Liver (tissue), 9 donors: ENCODE data around the gene PTPRD. TPM values are rescaled to one million over a fixed set of nuclear protein-coding genes. Genes with fewer than 3 reads are reported as not detected.

ENCODE experiments used
- DNase-seq: peaks from one replicate; pipeline ENCODE4 v3.0.0-alpha.2; 2017; ENCODE audit warnings: low spot score
- H3K27ac ChIP-seq, 2 donors: one replicate each; pipeline ENCODE4 v1.7.0; 2013; ENCODE audit warnings: inconsistent platforms in 2 of 2, low read length in 2 of 2, control low read depth in 1 of 2, low read depth in 1 of 2, mild to moderate bottlenecking in 1 of 2
- H3K27me3 ChIP-seq, 4 donors: one replicate each; pipeline versions ENCODE4 v1.6.1 to v1.7.0; 2013; ENCODE audit warnings: low read length in 3 of 4, inconsistent platforms in 1 of 4, mild to moderate bottlenecking in 1 of 4, moderate library complexity in 1 of 4; ENCODE audit not compliant: control insufficient read depth in 4 of 4, insufficient read depth in 4 of 4
- H3K36me3 ChIP-seq, 4 donors: one replicate each; pipeline versions ENCODE4 v1.6.1 to v1.7.0; 2013; ENCODE audit warnings: low read length in 3 of 4, mild to moderate bottlenecking in 3 of 4, low read depth in 1 of 4, moderate library complexity in 1 of 4; ENCODE audit not compliant: control insufficient read depth in 4 of 4, insufficient read depth in 3 of 4
- H3K4me1 ChIP-seq, 4 donors: one replicate each; pipeline versions ENCODE4 v1.6.1 to v1.7.0; 2013; ENCODE audit warnings: low read length in 3 of 4, mild to moderate bottlenecking in 3 of 4, moderate library complexity in 1 of 4; ENCODE audit not compliant: control insufficient read depth in 4 of 4, insufficient read depth in 4 of 4
- H3K4me3 ChIP-seq, 3 donors: one replicate each; pipeline versions ENCODE4 v1.6.1 to v1.7.0; 2013; ENCODE audit warnings: low read length in 3 of 3, control low read depth in 1 of 3, low read depth in 1 of 3, mild to moderate bottlenecking in 1 of 3
- H3K9ac ChIP-seq, 2 donors: one replicate each; pipeline ENCODE4 v1.7.0; 2013; ENCODE audit warnings: low read length in 2 of 2, mild to moderate bottlenecking in 2 of 2, moderate library complexity in 2 of 2, control low read depth in 1 of 2, low read depth in 1 of 2
- H3K9me3 ChIP-seq, 4 donors: one replicate each; pipeline versions ENCODE4 v1.6.1 to v1.7.0; 2013; ENCODE audit warnings: low read length in 3 of 4; ENCODE audit not compliant: control insufficient read depth in 4 of 4
- FOXA1 ChIP-seq: IDR thresholded peaks from 2 replicates; pipeline ENCODE4 v1.6.1; 2016; ENCODE audit warnings: antibody characterized with exemption
- FOXA2 ChIP-seq: IDR thresholded peaks from 2 replicates; pipeline ENCODE4 v1.6.1; 2016; ENCODE audit warnings: antibody characterized with exemption
- GABPA ChIP-seq, 2 donors: IDR thresholded peaks in 1 of 2; conservative IDR thresholded peaks in 1 of 2; 2 replicates each; pipeline ENCODE4 v1.6.1; 2016; ENCODE audit warnings: antibody characterized with exemption in 2 of 2, mild to moderate bottlenecking in 1 of 2, moderate library complexity in 1 of 2
- HNF4A ChIP-seq, 2 donors: conservative IDR thresholded peaks; 2 replicates each; pipeline ENCODE4 v1.6.1; 2016; ENCODE audit warnings: antibody characterized with exemption in 2 of 2, mild to moderate bottlenecking in 2 of 2
- HNF4G ChIP-seq: IDR thresholded peaks from 2 replicates; pipeline ENCODE4 v1.6.1; 2016; ENCODE audit warnings: antibody characterized with exemption
- NR2F2 ChIP-seq: IDR thresholded peaks from 2 replicates; pipeline ENCODE4 v1.6.1; 2016; ENCODE audit warnings: antibody characterized with exemption
- RAD21 ChIP-seq, 2 donors: IDR thresholded peaks; 2 replicates each; pipeline ENCODE4 v1.6.1; 2016; ENCODE audit warnings: antibody characterized with exemption in 2 of 2, mild to moderate bottlenecking in 2 of 2
- SP1 ChIP-seq: IDR thresholded peaks from 2 replicates; pipeline ENCODE4 v1.6.1; 2018; ENCODE audit warnings: antibody characterized with exemption, mild to moderate bottlenecking
- YY1 ChIP-seq: IDR thresholded peaks from 2 replicates; pipeline ENCODE4 v1.6.1; 2016; ENCODE audit warnings: antibody characterized with exemption, mild to moderate bottlenecking
- WGBS: extraction: QIAGEN DNeasy Blood & Tissue Kit; methylation state at CpG from one replicate; pipeline ENCODE4 v1.1.7; 2013; 5-methylcytosine and 5-hydroxymethylcytosine counted together
- polyA plus RNA-seq, 2 donors: library from polyadenylated mRNA; stranded (reverse) in 1 of 2; unstranded in 1 of 2; fragments of 200-250 nt in 1 of 2; fragments of >200 nt in 1 of 2; fragmentation: Nextera tagmentation in 1 of 2; extraction: Ambion mirVana in 1 of 2; gene quantifications; one replicate each; pipeline versions ENCODE4 v1.2.1 to v1.2.3, GENCODE V29; 2013 to 2015
- total RNA-seq, 2 donors: library from RNA; depleted of rRNA; stranded (reverse); fragments of >200 nt; gene quantifications; one replicate each; pipeline ENCODE4 v1.2.3, GENCODE V29; 2014
- TF ChIP-seq, protein P1 (sequence below): fragments of 150-350 bp; IDR thresholded peaks from 2 replicates; pipeline ENCODE4 v1.5.1; 2017; ENCODE audit warnings: improper control_type of control experiment, low read depth, low read length; ENCODE audit not compliant: missing input control
- TF ChIP-seq, protein P2 (sequence below): IDR thresholded peaks from 2 replicates; pipeline ENCODE4 v1.6.1; 2016; ENCODE audit warnings: antibody characterized with exemption
- TF ChIP-seq, protein P3 (sequence below): IDR thresholded peaks from 2 replicates; pipeline ENCODE4 v1.6.1; 2016; ENCODE audit warnings: antibody characterized with exemption
- TF ChIP-seq, protein P4 (sequence below): IDR thresholded peaks from 2 replicates; pipeline ENCODE4 v1.6.1; 2016; ENCODE audit warnings: antibody characterized with exemption
- donor health status: healthy.
- donor health status: healthy.
- donor health status: healthy.
- donor health status: healthy.
- donor health status: healthy.

The PTPRD gene
- total and polyA plus RNA-seq, 4 donors: 0.78 to 34.2 (median 4.7) TPM

DNA sequence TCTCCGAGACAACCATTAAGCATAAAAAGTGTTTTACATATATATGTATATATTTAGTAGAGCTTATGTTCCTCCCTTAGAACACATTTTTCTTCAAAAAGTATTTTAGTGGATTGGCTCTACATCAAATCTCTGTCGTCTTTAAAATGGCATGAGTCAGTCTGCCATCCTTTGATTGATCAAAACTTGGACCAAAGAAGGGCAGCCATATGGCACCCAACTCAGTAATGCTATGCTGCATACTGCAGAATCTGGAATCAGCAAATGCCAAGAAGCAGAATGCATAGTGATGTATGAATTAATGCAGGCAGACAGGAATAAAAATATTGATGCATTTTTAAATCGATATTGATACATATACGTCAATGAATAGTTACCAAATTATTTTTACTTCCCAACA lies 1074.4 kb downstream of the PTPRD start:
- no peaks in the 10 kb centered on the region for H3K4me1 ChIP-seq
- WGBS: 77% methylated on average over 4 of the region's 4 CpGs
- peaks cover 0 to 2% (median 0%) of the 10 kb centered on the region in 4 donors for H3K9me3 ChIP-seq
- no peak for DNase-seq
- no peaks in the 10 kb centered on the region for H3K27me3 ChIP-seq
- no peaks in the 10 kb centered on the region for H3K36me3 ChIP-seq
- H3K4me3 ChIP-seq: no peak overlapping the region
- H3K9ac ChIP-seq: no peak overlapping the region
- TF ChIP-seq, protein P1, sequence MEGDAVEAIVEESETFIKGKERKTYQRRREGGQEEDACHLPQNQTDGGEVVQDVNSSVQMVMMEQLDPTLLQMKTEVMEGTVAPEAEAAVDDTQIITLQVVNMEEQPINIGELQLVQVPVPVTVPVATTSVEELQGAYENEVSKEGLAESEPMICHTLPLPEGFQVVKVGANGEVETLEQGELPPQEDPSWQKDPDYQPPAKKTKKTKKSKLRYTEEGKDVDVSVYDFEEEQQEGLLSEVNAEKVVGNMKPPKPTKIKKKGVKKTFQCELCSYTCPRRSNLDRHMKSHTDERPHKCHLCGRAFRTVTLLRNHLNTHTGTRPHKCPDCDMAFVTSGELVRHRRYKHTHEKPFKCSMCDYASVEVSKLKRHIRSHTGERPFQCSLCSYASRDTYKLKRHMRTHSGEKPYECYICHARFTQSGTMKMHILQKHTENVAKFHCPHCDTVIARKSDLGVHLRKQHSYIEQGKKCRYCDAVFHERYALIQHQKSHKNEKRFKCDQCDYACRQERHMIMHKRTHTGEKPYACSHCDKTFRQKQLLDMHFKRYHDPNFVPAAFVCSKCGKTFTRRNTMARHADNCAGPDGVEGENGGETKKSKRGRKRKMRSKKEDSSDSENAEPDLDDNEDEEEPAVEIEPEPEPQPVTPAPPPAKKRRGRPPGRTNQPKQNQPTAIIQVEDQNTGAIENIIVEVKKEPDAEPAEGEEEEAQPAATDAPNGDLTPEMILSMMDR: no peak
- no peak for TF ChIP-seq YY1
- TF ChIP-seq RAD21 (IDR thresholded peaks at IDR 0.05): no peak
- no peak for TF ChIP-seq NR2F2
- no peak for TF ChIP-seq HNF4A (conservative IDR thresholded peaks at IDR 0.05)
- TF ChIP-seq GABPA (IDR thresholded peaks at IDR 0.05 in 1 of 2, conservative IDR thresholded peaks at IDR 0.05 in 1 of 2): no peak
- TF ChIP-seq, protein P2, sequence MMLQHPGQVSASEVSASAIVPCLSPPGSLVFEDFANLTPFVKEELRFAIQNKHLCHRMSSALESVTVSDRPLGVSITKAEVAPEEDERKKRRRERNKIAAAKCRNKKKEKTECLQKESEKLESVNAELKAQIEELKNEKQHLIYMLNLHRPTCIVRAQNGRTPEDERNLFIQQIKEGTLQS: no peak
- TF ChIP-seq HNF4G: no peak
- TF ChIP-seq FOXA2: no peak
- TF ChIP-seq SP1: no peak
- TF ChIP-seq FOXA1: no peak
- H3K27ac ChIP-seq: no peak overlapping the region

DNA sequence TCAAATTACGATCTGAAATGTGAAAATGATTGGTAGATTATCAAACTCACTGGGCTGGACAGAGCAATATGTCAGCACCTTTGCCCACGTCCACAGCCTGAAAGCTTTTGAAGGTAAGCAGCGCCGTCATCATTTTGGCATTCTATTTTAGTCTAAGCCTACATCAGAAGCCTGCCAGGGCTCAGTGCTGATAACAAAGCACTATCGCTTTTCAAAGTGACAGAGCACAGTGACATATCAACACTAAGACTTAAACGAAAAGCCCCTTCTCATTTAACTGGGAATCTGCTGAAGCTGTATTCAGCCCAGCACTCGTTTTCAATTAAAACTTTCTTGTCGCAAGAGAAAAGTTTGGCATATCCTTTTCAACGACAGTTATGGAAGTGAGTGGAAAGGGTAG lies 1076.3 kb downstream of the PTPRD start:
- no peaks in the 10 kb centered on the region for H3K36me3 ChIP-seq
- no peak for TF ChIP-seq FOXA1
- TF ChIP-seq, protein P1: no peak
- no peak overlapping the region for H3K9ac ChIP-seq
- no peak for DNase-seq
- no peak overlapping the region for H3K27ac ChIP-seq
- H3K4me3 ChIP-seq: no peak overlapping the region
- no peaks in the 10 kb centered on the region for H3K4me1 ChIP-seq
- 33% methylated on average over 9 of the region's 9 CpGs for WGBS
- peaks cover 0 to 2% (median 0%) of the 10 kb centered on the region in 4 donors for H3K9me3 ChIP-seq
- H3K27me3 ChIP-seq: no peaks in the 10 kb centered on the region

DNA sequence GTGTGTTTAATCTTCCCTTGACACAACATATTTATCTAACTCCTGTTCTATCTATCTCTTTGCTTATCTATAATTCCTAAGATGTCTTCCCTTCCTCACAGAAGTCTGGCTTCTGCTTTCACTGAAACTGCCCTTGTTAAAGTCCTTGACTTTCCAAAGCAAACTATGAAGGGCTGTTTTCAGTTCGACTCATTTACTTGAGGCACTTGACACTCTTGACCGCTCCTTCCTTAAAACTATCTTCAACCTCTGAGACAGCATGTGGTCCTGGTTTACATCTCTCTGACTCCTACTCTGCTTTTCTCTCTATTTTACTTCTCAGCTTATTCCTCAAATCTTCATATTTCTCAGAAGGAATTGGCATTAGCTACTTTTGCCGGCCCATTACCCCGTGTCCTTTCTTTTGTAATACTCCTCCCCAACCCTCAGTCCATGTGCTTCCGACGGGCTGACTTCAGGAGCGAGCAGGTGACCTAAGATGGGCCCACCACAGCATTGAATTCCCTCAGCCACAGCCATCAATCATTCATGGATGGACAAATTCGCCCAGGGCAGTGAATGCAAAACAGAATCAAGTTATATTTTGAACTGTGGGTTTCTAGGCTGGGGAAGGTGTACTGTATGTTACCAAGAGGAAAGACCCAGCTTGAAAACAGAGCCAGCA lies 1089.2 kb downstream of the PTPRD start:
- no peaks in the 10 kb centered on the region for H3K27me3 ChIP-seq
- DNase-seq: no peak
- H3K4me3 ChIP-seq: no peak overlapping the region

More for the DNA sequence above, 1089.2 kb downstream of the PTPRD start:
- WGBS: 69% methylated on average over 8 of the region's 8 CpGs
- Histone ChIP-seq H3K36me3 (no peaks in the 10 kb centered on the region), H3K9ac (no peak overlapping the region), H3K27ac (no peak overlapping the region), H3K4me1 (no peaks in the 10 kb centered on the region), H3K9me3 (no peaks in the 10 kb centered on the region)
- TF ChIP-seq RAD21 (IDR thresholded peaks at IDR 0.05) (no peak), YY1 (no peak), HNF4G (no peak), FOXA1 (no peak), FOXA2 (no peak), HNF4A (conservative IDR thresholded peaks at IDR 0.05) (no peak)
- TF ChIP-seq, protein P3, sequence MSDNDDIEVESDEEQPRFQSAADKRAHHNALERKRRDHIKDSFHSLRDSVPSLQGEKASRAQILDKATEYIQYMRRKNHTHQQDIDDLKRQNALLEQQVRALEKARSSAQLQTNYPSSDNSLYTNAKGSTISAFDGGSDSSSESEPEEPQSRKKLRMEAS: no peak
- TF ChIP-seq, protein P4, sequence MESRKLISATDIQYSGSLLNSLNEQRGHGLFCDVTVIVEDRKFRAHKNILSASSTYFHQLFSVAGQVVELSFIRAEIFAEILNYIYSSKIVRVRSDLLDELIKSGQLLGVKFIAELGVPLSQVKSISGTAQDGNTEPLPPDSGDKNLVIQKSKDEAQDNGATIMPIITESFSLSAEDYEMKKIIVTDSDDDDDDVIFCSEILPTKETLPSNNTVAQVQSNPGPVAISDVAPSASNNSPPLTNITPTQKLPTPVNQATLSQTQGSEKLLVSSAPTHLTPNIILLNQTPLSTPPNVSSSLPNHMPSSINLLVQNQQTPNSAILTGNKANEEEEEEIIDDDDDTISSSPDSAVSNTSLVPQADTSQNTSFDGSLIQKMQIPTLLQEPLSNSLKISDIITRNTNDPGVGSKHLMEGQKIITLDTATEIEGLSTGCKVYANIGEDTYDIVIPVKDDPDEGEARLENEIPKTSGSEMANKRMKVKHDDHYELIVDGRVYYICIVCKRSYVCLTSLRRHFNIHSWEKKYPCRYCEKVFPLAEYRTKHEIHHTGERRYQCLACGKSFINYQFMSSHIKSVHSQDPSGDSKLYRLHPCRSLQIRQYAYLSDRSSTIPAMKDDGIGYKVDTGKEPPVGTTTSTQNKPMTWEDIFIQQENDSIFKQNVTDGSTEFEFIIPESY: no peak
